ENCODE results near the gene TOMM70. TPM values are rescaled to one million over a fixed set of nuclear protein-coding genes. Genes with fewer than 3 reads are reported as not detected.
A peak's percentile ranks its signal among the peaks of the same experiment; 100 is the strongest.

The TOMM70 gene
- total RNA-seq, 2 donors from 2014 or later: 22.5 to 30.3 TPM

GRCh38 chr3:100403362-100404249 lies 2.7 kb upstream of the TOMM70 start:
- no peak for ATAC-seq (ENCODE audit: insufficient number of reproducible peaks, low FRiP score, low read depth)
- Histone ChIP-seq H3K27ac (no peak overlapping the region), H3K4me3 (peak overlapping the region; percentile 98)

GRCh38 chr3:100402891-100403290 lies 2.0 kb upstream of the TOMM70 start:
- no peak overlapping the region for H3K27ac ChIP-seq
- peak overlapping the region; percentile 98 for H3K4me3 ChIP-seq
- no peak for DNase-seq (ENCODE audit: low spot score)
- H3K36me3 ChIP-seq: no peaks in the 10 kb centered on the region
- H3K9me3 ChIP-seq: peaks cover 4% of the 10 kb centered on the region
- H3K4me1 ChIP-seq (ENCODE audit: control insufficient read depth in 1 of 2, low read depth in 2 of 2): peaks cover 25 to 29% of the 10 kb centered on the region in 2 donors
- no peak for TF ChIP-seq CTCF (IDR thresholded peaks at IDR 0.05)
- H3K27me3 ChIP-seq (replicated peaks; ENCODE audit: insufficient read depth): no peaks in the 10 kb centered on the region
- ATAC-seq (ENCODE audit: insufficient number of reproducible peaks, low FRiP score, low read depth): no peak

More at GRCh38 chr3:100403362-100404249, 2.7 kb upstream of the TOMM70 start:
- no peaks in the 10 kb centered on the region for H3K36me3 ChIP-seq
- H3K27me3 ChIP-seq (replicated peaks; ENCODE audit: insufficient read depth): no peaks in the 10 kb centered on the region
- peaks cover 22 to 27% of the 10 kb centered on the region in 2 donors for H3K4me1 ChIP-seq (ENCODE audit: control insufficient read depth in 1 of 2, low read depth in 2 of 2)
- no peak for TF ChIP-seq CTCF (IDR thresholded peaks at IDR 0.05)
- H3K9me3 ChIP-seq: peaks cover 4% of the 10 kb centered on the region
- no peak for DNase-seq (ENCODE audit: low spot score)

GRCh38 chr3:100402256-100402655 lies 1.4 kb upstream of the TOMM70 start:
- ATAC-seq (ENCODE audit: insufficient number of reproducible peaks, low FRiP score, low read depth) (no peak), DNase-seq (ENCODE audit: low spot score) (no peak)
- Histone ChIP-seq H3K27me3 (replicated peaks; ENCODE audit: insufficient read depth) (no peaks in the 10 kb centered on the region), H3K36me3 (no peaks in the 10 kb centered on the region), H3K27ac (peak overlapping the region in 1 of 2 donors; percentile 93), H3K4me1 (ENCODE audit: control insufficient read depth in 1 of 2, low read depth in 2 of 2) (peaks cover 25 to 32% of the 10 kb centered on the region in 2 donors), H3K4me3 (peak overlapping the region; percentile 98), H3K9me3 (no peaks in the 10 kb centered on the region)
- no peak for TF ChIP-seq CTCF (IDR thresholded peaks at IDR 0.05)

GRCh38 chr3:100401674-100402041 lies 769 bp upstream of the TOMM70 start:
- ATAC-seq (ENCODE audit: insufficient number of reproducible peaks, low FRiP score, low read depth) (no peak), DNase-seq (ENCODE audit: low spot score) (peak; percentile 2)
- Histone ChIP-seq H3K36me3 (no peaks in the 10 kb centered on the region), H3K9me3 (no peaks in the 10 kb centered on the region), H3K4me3 (peak overlapping the region; percentile 98), H3K27ac (peak overlapping the region; percentile 93 to 95), H3K27me3 (replicated peaks; ENCODE audit: insufficient read depth) (no peaks in the 10 kb centered on the region), H3K4me1 (ENCODE audit: control insufficient read depth in 1 of 2, low read depth in 2 of 2) (peaks cover 25 to 38% of the 10 kb centered on the region in 2 donors)
- no peak for TF ChIP-seq CTCF (IDR thresholded peaks at IDR 0.05)

- Histone ChIP-seq H3K36me3 (no peaks in the 10 kb centered on the region), H3K4me1 (ENCODE audit: control insufficient read depth in 1 of 2, low read depth in 2 of 2) (peaks cover 25 to 45% of the 10 kb centered on the region in 2 donors), H3K4me3 (peak overlapping the region; percentile 98), H3K9me3 (no peaks in the 10 kb centered on the region), H3K27me3 (replicated peaks; ENCODE audit: insufficient read depth) (no peaks in the 10 kb centered on the region), H3K27ac (peak overlapping the region; percentile 93 to 95)
- ATAC-seq (ENCODE audit: insufficient number of reproducible peaks, low FRiP score, low read depth) (no peak), DNase-seq (ENCODE audit: low spot score) (no peak)
- no peak for TF ChIP-seq CTCF (IDR thresholded peaks at IDR 0.05)
These were observed 490 bp downstream of the TOMM70 start for GRCh38 chr3:100400419-100400779.
